IMR-90 (cell line): ENCODE results near the gene MGLL. TPM values are rescaled to one million over a fixed set of nuclear protein-coding genes. Genes with fewer than 3 reads are reported as not detected.

ENCODE experiments used
- ATAC-seq: fragments of 200-7000 bp; cut with Tn5 transposase; 2 replicates; pipeline ENCODE4 v1.9.1; 2020; ENCODE audit warnings: low read depth, mild to moderate bottlenecking, moderate library complexity
- BruUV-seq: library from RNA; stranded (reverse); fragments of 400-500 nt; replicated peaks from 2 replicates; lab custom pipeline; 2021; lab: Mats Ljungman, UMichigan
- CTCF ChIA-PET: fragments of 300-600 bp; formaldehyde crosslinking; extraction: SDS; loops from one replicate; lab custom pipeline; 2021; ENCODE audit warnings: antibody characterized with exemption; lab: Yijun Ruan, JAX
- POLR2A ChIA-PET: fragments of 300-600 bp; sonication (Branson Sonifier 250); formaldehyde crosslinking; loops from one replicate; lab custom pipeline; 2022; ENCODE audit warnings: antibody characterized with exemption; ENCODE audit not compliant: unreplicated experiment; lab: Charles Lee
- DNase-seq: peaks from one replicate; pipeline ENCODE4 v3.0.0; 2013
- H2AFZ ChIP-seq: replicated peaks from 2 replicates; pipeline ENCODE3; 2013; ENCODE audit warnings: low read length, mild to moderate bottlenecking; ENCODE audit not compliant: poor library complexity
- H2AK5ac ChIP-seq: 2 replicates; pipeline ENCODE4 v1.6.1; 2013; ENCODE audit warnings: low read depth, low read length, inconsistent platforms
- H2AK9ac ChIP-seq: replicated peaks from 2 replicates; pipeline ENCODE3; 2013; ENCODE audit warnings: mild to moderate bottlenecking, low read depth, low read length, moderate library complexity; ENCODE audit not compliant: poor library complexity
- H2BK120ac ChIP-seq: 2 replicates; pipeline ENCODE4 v1.6.1; 2013; ENCODE audit warnings: low read depth, low read length, inconsistent platforms
- H2BK15ac ChIP-seq: 3 replicates; pipeline ENCODE4 v1.6.1; 2013; ENCODE audit warnings: low read depth, low read length, inconsistent platforms
- H2BK20ac ChIP-seq: 2 replicates; pipeline ENCODE4 v1.6.1; 2013; ENCODE audit warnings: low read depth, mild to moderate bottlenecking, inconsistent platforms, low read length, moderate library complexity
- H2BK5ac ChIP-seq: 2 replicates; pipeline ENCODE4 v1.6.1; 2013; ENCODE audit warnings: mild to moderate bottlenecking, low read depth, low read length, inconsistent platforms; ENCODE audit not compliant: poor library complexity, severe bottlenecking
- H3K14ac ChIP-seq: replicated peaks from 2 replicates; pipeline ENCODE4 v1.6.1; 2013; ENCODE audit warnings: low read depth, low read length, inconsistent platforms
- H3K18ac ChIP-seq: 2 replicates; pipeline ENCODE4 v1.6.1; 2013; ENCODE audit warnings: low read depth, low read length, control low read depth
- H3K23ac ChIP-seq: 2 replicates; pipeline ENCODE4 v1.6.1; 2013; ENCODE audit warnings: low read depth, low read length, inconsistent platforms
- H3K27ac ChIP-seq: 2 replicates; pipeline ENCODE4 v1.5.1; 2013; ENCODE audit warnings: mild to moderate bottlenecking, control low read depth, low read length; ENCODE audit not compliant: insufficient read depth
- H3K27me3 ChIP-seq: 2 replicates; pipeline ENCODE4 v1.6.1; 2013; ENCODE audit warnings: low read length; ENCODE audit not compliant: control insufficient read depth, insufficient read depth
- H3K36me3 ChIP-seq: 2 replicates; pipeline ENCODE4 v1.6.1; 2013; ENCODE audit warnings: low read length, mixed read lengths; ENCODE audit not compliant: control insufficient read depth, insufficient read depth
- H3K4ac ChIP-seq: 2 replicates; pipeline ENCODE4 v1.6.1; 2013; ENCODE audit warnings: low read depth, low read length, inconsistent platforms
- H3K4me1 ChIP-seq: 2 replicates; pipeline ENCODE4 v1.6.1; 2013; ENCODE audit warnings: low read length, mixed read lengths; ENCODE audit not compliant: control insufficient read depth, insufficient read depth
- H3K4me2 ChIP-seq: 2 replicates; pipeline ENCODE4 v1.6.1; 2013; ENCODE audit warnings: low read depth, mild to moderate bottlenecking, control low read depth, low read length, moderate library complexity
- H3K4me3 ChIP-seq: 2 replicates; pipeline ENCODE4 v1.5.1; 2013; ENCODE audit warnings: low read depth, mild to moderate bottlenecking, control low read depth, low read length, moderate library complexity; ENCODE audit not compliant: insufficient read depth
- H3K56ac ChIP-seq: 2 replicates; pipeline ENCODE4 v1.6.1; 2013; ENCODE audit warnings: low read length, inconsistent platforms; ENCODE audit not compliant: insufficient read depth; ENCODE audit errors: extremely low read depth
- H3K79me1 ChIP-seq, 2 experiments: 2 replicates each; pipeline ENCODE4 v1.6.1; 2013; ENCODE audit warnings: low read length in 2 of 2, inconsistent platforms in 1 of 2, low read depth in 1 of 2
- H3K9ac ChIP-seq: 2 replicates; pipeline ENCODE4 v1.6.1; 2013; ENCODE audit warnings: low read depth, low read length, control low read depth
- H3K9me1 ChIP-seq: 2 replicates; pipeline ENCODE4 v1.6.1; 2013; ENCODE audit warnings: low read length, inconsistent platforms; ENCODE audit not compliant: insufficient read depth
- H3K9me3 ChIP-seq: 2 replicates; pipeline ENCODE4 v1.6.1; 2013; ENCODE audit warnings: low read length; ENCODE audit not compliant: control insufficient read depth, insufficient read depth
- H4K20me1 ChIP-seq: 2 replicates; pipeline ENCODE4 v1.6.1; 2013; ENCODE audit warnings: low read length, inconsistent platforms; ENCODE audit not compliant: insufficient read depth
- H4K5ac ChIP-seq: 2 replicates; pipeline ENCODE4 v1.6.1; 2013; ENCODE audit warnings: mild to moderate bottlenecking, low read depth, low read length, control low read depth
- H4K8ac ChIP-seq, 2 experiments: 2 replicates each; pipeline ENCODE4 v1.6.1; 2013; ENCODE audit warnings: low read depth in 2 of 2, low read length in 2 of 2, control low read depth in 1 of 2, inconsistent platforms in 1 of 2
- H4K91ac ChIP-seq: 2 replicates; pipeline ENCODE4 v1.6.1; 2013; ENCODE audit warnings: low read depth, low read length, inconsistent platforms; ENCODE audit not compliant: insufficient read depth
- BHLHE40 ChIP-seq: fragments of 150-350 bp; IDR thresholded peaks from 2 replicates; pipeline ENCODE4 v1.6.1; 2016; ENCODE audit warnings: mild to moderate bottlenecking, low read depth, low read length
- CEBPB ChIP-seq: IDR thresholded peaks from 2 replicates; pipeline ENCODE4 v1.6.1; 2012; ENCODE audit warnings: low read depth, low read length, improper control_type of control experiment
- CTCF ChIP-seq: conservative IDR thresholded peaks from 2 replicates; pipeline ENCODE4 v1.5.1; 2012; ENCODE audit warnings: mild to moderate bottlenecking, low read depth, low read length, improper control_type of control experiment
- FOS ChIP-seq: fragments of 150-350 bp; IDR thresholded peaks from 2 replicates; pipeline ENCODE4 v1.6.1; 2016; ENCODE audit warnings: low read depth, low read length
- MAFK ChIP-seq: IDR thresholded peaks from 2 replicates; pipeline ENCODE4 v1.6.1; 2012; ENCODE audit warnings: low read depth, low read length, improper control_type of control experiment
- MAZ ChIP-seq: IDR thresholded peaks from 2 replicates; pipeline ENCODE4 v1.6.1; 2012; ENCODE audit warnings: low read depth, mild to moderate bottlenecking, low read length, improper control_type of control experiment, moderate library complexity, borderline replicate concordance
- MXI1 ChIP-seq: IDR thresholded peaks from 2 replicates; pipeline ENCODE4 v1.6.1; 2012; ENCODE audit warnings: low read depth, mild to moderate bottlenecking, low read length, moderate library complexity, borderline replicate concordance
- NFE2L2 ChIP-seq: fragments of 150-350 bp; IDR thresholded peaks from 2 replicates; pipeline ENCODE4 v1.6.1; 2016; ENCODE audit warnings: low read depth, mild to moderate bottlenecking, low read length
- RAD21 ChIP-seq: IDR thresholded peaks from 2 replicates; pipeline ENCODE4 v1.6.1; 2012; ENCODE audit warnings: low read length, improper control_type of control experiment
- RCOR1 ChIP-seq: IDR thresholded peaks from 2 replicates; pipeline ENCODE4 v1.6.1; 2012; ENCODE audit warnings: mild to moderate bottlenecking, low read length, improper control_type of control experiment; ENCODE audit not compliant: insufficient replicate concordance
- RFX5 ChIP-seq: IDR thresholded peaks from 2 replicates; pipeline ENCODE4 v1.8.0; 2012; ENCODE audit warnings: low read depth, mild to moderate bottlenecking, low read length, moderate library complexity
- SMC3 ChIP-seq: fragments of 150-350 bp; IDR thresholded peaks from 2 replicates; pipeline ENCODE4 v1.6.1; 2016; ENCODE audit warnings: low read depth, mild to moderate bottlenecking, antibody characterized with exemption, low read length, moderate library complexity
- WGBS, 2 experiments: methylation state at CpG; one replicate each; pipeline versions ENCODE4 v1.1.5 to v1.1.7; 2013; ENCODE audit warnings: missing lambda C conversion rate in 2 of 2; ENCODE audit not compliant: insufficient read length in 1 of 2; ENCODE audit errors: extremely low coverage in 2 of 2; 5-methylcytosine and 5-hydroxymethylcytosine counted together
- dilution Hi-C: fragments of 300-500 bp; cut with HindIII; formaldehyde crosslinking; loops from one replicate; pipeline ENCODE4 v1.14.3; 2018; ENCODE audit warnings: low sequenced_read_pairs; ENCODE audit not compliant: unreplicated experiment
- in situ Hi-C: fragments of 300-500 bp; cut with MboI; formaldehyde crosslinking; loops from 3 replicates; pipeline ENCODE4 v1.14.3; 2019; ENCODE audit warnings: low sequenced_read_pairs, inconsistent platforms, mixed read lengths
- intact Hi-C: fragments of 100-400 bp; cut with micrococcal nuclease; formaldehyde crosslinking; loops from 2 replicates; pipeline ENCODE4 v1.10.0; 2022
- polyA plus RNA-seq, 3 experiments: library from polyadenylated mRNA; depleted of rRNA; stranded (reverse); fragments of >200 nt; gene quantifications; 2 replicates each; pipeline ENCODE4 v1.2.3, GENCODE V29; 2012; ENCODE audit warnings: low replicate concordance in 1 of 3
- total RNA-seq: library from RNA; depleted of rRNA; stranded (reverse); fragments of >200 nt; gene quantifications from 2 replicates; pipeline ENCODE4 v1.2.3, GENCODE V29; 2012
- TF ChIP-seq, protein P1 (sequence below): fragments of 150-350 bp; IDR thresholded peaks from 2 replicates; pipeline ENCODE4 v1.6.1; 2016; ENCODE audit warnings: low read depth, mild to moderate bottlenecking, low read length, moderate library complexity, borderline replicate concordance
- TF ChIP-seq, protein P2 (sequence below): fragments of 150-350 bp; IDR thresholded peaks from 2 replicates; pipeline ENCODE4 v1.6.1; 2017; ENCODE audit warnings: mild to moderate bottlenecking, antibody characterized with exemption, low read length, low read depth

MGLL gene
- total and polyA plus RNA-seq, 2 of the 4 experiments (the other 2 are of a cell fraction): 23.7 to 60.6 TPM

- peaks cover 35% of the 10 kb centered on the region for H3K27me3 ChIP-seq
- H3K23ac ChIP-seq: no peak overlapping the region
- TF ChIP-seq MAZ (no peak), MXI1 (no peak), NFE2L2 (no peak), BHLHE40 (no peak), RFX5 (no peak), RAD21 (no peak), RCOR1 (no peak), CTCF (no peak), SMC3 (no peak), FOS (no peak), MAFK (no peak), CEBPB (no peak)
- TF ChIP-seq, protein P1, sequence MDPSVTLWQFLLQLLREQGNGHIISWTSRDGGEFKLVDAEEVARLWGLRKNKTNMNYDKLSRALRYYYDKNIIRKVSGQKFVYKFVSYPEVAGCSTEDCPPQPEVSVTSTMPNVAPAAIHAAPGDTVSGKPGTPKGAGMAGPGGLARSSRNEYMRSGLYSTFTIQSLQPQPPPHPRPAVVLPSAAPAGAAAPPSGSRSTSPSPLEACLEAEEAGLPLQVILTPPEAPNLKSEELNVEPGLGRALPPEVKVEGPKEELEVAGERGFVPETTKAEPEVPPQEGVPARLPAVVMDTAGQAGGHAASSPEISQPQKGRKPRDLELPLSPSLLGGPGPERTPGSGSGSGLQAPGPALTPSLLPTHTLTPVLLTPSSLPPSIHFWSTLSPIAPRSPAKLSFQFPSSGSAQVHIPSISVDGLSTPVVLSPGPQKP: no peak
- TF ChIP-seq, protein P2, sequence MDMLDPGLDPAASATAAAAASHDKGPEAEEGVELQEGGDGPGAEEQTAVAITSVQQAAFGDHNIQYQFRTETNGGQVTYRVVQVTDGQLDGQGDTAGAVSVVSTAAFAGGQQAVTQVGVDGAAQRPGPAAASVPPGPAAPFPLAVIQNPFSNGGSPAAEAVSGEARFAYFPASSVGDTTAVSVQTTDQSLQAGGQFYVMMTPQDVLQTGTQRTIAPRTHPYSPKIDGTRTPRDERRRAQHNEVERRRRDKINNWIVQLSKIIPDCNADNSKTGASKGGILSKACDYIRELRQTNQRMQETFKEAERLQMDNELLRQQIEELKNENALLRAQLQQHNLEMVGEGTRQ: no peak
- H2AK5ac ChIP-seq: no peak overlapping the region
- no peak overlapping the region for H3K14ac ChIP-seq
- H3K36me3 ChIP-seq: no peaks in the 10 kb centered on the region
- no peak overlapping the region for H3K56ac ChIP-seq
- H3K9me1 ChIP-seq: no peaks in the 10 kb centered on the region
- H4K5ac ChIP-seq: no peak overlapping the region
- no peak overlapping the region for H2BK5ac ChIP-seq
- no peaks in the 10 kb centered on the region for H4K20me1 ChIP-seq
- in situ Hi-C loops: no loop called here
- H2BK15ac ChIP-seq: no peak overlapping the region
- no peak overlapping the region for H2AK9ac ChIP-seq
- H2BK20ac ChIP-seq: no peak overlapping the region
- ATAC-seq: no peak
- no peak overlapping the region for H3K18ac ChIP-seq
- no TSS peak for BruUV-seq
- dilution Hi-C loops: no loop called here
- H4K8ac ChIP-seq: no peak overlapping the region
- POLR2A ChIA-PET: no interaction called here
- H3K9ac ChIP-seq: no peak overlapping the region
- no peak overlapping the region for H3K4ac ChIP-seq
- H2BK120ac ChIP-seq: no peak overlapping the region
- DNase-seq: no peak
- H3K27ac ChIP-seq: no peak overlapping the region
- no peak overlapping the region for H3K4me3 ChIP-seq
- no peaks in the 10 kb centered on the region for H3K9me3 ChIP-seq
- H4K91ac ChIP-seq: no peak overlapping the region
- no peak overlapping the region for H3K4me2 ChIP-seq
- H3K79me1 ChIP-seq: no peaks in the 10 kb centered on the region
- CTCF ChIA-PET: interaction anchor here (0.6 kb wide), 1 partner anchor 16 kb away, joined by 4 read pairs; no protein-coding TSS in a partner anchor
- WGBS, 2 experiments: no CpG with 5 or more reads among the region's 9 CpGs
- intact Hi-C loops: no loop called here
- H3K4me1 ChIP-seq: no peaks in the 10 kb centered on the region
- H2AFZ ChIP-seq: no peak overlapping the region
Measured at GRCh38 chr3:127851899-127852298, 29.6 kb upstream of the MGLL start.
